HepG2 (cell line): Measurements from ENCODE around the gene ACTA2. TPM values are rescaled to one million over a fixed set of nuclear protein-coding genes. Genes with fewer than 3 reads are reported as not detected.

Experiments
- ATAC-seq: fragments of 200-7000 bp; cut with Tn5 transposase; 3 replicates; pipeline ENCODE4 v1.9.1; 2020; ENCODE audit warnings: mild to moderate bottlenecking, moderate library complexity
- BruUV-seq: library from RNA; stranded (reverse); fragments of 400-500 nt; replicated peaks from 2 replicates; lab custom pipeline; 2021; lab: Mats Ljungman, UMichigan
- CTCF ChIA-PET: fragments of 300-600 bp; formaldehyde crosslinking; extraction: SDS; loops from one replicate; lab custom pipeline; 2021; ENCODE audit warnings: low total read pairs, inconsistent platforms, low intra/inter-chr PET ratio; lab: Yijun Ruan, JAX
- POLR2A ChIA-PET: fragments of 350-600 bp; sonication (Branson Sonifier 250); formaldehyde crosslinking; loops from one replicate; lab custom pipeline; 2020; ENCODE audit warnings: antibody characterized with exemption, inconsistent platforms; lab: Yijun Ruan, JAX
- DNase-seq: peaks from one replicate; pipeline ENCODE4 v3.0.0-alpha.2; 2015; ENCODE audit warnings: low spot score
- FAIRE-seq: peaks from 3 replicates; lab custom pipeline; 2011; peaks lifted over from hg19 to GRCh38; lab: Jason Lieb, UNC
- H2AFZ ChIP-seq: one replicate; pipeline ENCODE4 v1.6.1; 2011; ENCODE audit warnings: low read length, inconsistent platforms
- H3K27ac ChIP-seq: fragments of 300-600 bp; 3 replicates; pipeline ENCODE4 v1.8.0; 2011; ENCODE audit warnings: mixed run types, mild to moderate bottlenecking, mixed read lengths, low read length, inconsistent platforms; ENCODE audit not compliant: insufficient read depth; ENCODE audit errors: extremely low read length
- H3K27me3 ChIP-seq, 2 experiments: fragments of 200-600 bp in 1 of 2; 2 replicates in 1 of 2; 3 replicates in 1 of 2; pipeline versions ENCODE4 v1.6.0 to v1.8.0; 2011; ENCODE audit warnings: low read length in 2 of 2, mild to moderate bottlenecking in 2 of 2, moderate library complexity in 2 of 2, inconsistent platforms in 1 of 2; ENCODE audit not compliant: insufficient read depth in 2 of 2, control insufficient read depth in 1 of 2
- H3K36me3 ChIP-seq, 2 experiments: fragments of 200-600 bp in 1 of 2; replicated peaks in 1 of 2; 2 replicates in 1 of 2; 3 replicates in 1 of 2; pipeline versions ENCODE4 v1.5.1 to v1.8.0; 2011; ENCODE audit warnings: low read length in 2 of 2, inconsistent platforms in 1 of 2; ENCODE audit not compliant: insufficient read depth in 2 of 2, control insufficient read depth in 1 of 2
- H3K4me1 ChIP-seq: 2 replicates; pipeline ENCODE4 v1.5.1; 2012; ENCODE audit warnings: low read length, inconsistent platforms; ENCODE audit not compliant: insufficient read depth
- H3K4me2 ChIP-seq: 2 replicates; pipeline ENCODE4 v1.6.0; 2011; ENCODE audit warnings: low read depth, low read length, inconsistent platforms
- H3K4me3 ChIP-seq, 3 experiments: fragments of 200-600 bp in 1 of 3; sonication (generic), shearing (Covaris generic) in 1 of 3; replicated peaks in 1 of 3; 2 replicates each; pipeline ENCODE4 v1.5.1; 2011 to 2016; ENCODE audit warnings: low read length in 3 of 3, inconsistent platforms in 2 of 3, low read depth in 2 of 3, mild to moderate bottlenecking in 2 of 3, control low read depth in 1 of 3, mixed read lengths in 1 of 3; ENCODE audit not compliant: insufficient read depth in 1 of 3
- H3K79me2 ChIP-seq: one replicate; pipeline ENCODE4 v1.6.1; 2011; ENCODE audit warnings: low read length, inconsistent platforms; ENCODE audit not compliant: insufficient read depth
- H3K9ac ChIP-seq: 2 replicates; pipeline ENCODE4 v1.6.0; 2011; ENCODE audit warnings: mild to moderate bottlenecking, low read depth, low read length, inconsistent platforms; ENCODE audit not compliant: insufficient read depth
- H3K9me3 ChIP-seq: 2 replicates; pipeline ENCODE4 v1.5.1; 2012; ENCODE audit warnings: mild to moderate bottlenecking, low read length
- H4K20me1 ChIP-seq: 2 replicates; pipeline ENCODE4 v1.6.0; 2011; ENCODE audit warnings: inconsistent platforms, mild to moderate bottlenecking, low read length, moderate library complexity; ENCODE audit not compliant: insufficient read depth
- BRD4 ChIP-seq: sonication (generic); formaldehyde crosslinking; IDR thresholded peaks from 2 replicates; pipeline ENCODE4 v1.4.0; 2020; ENCODE audit warnings: missing genetic modification reagents
- EEA1 ChIP-seq: sonication (generic); formaldehyde crosslinking; IDR thresholded peaks from 2 replicates; pipeline ENCODE4 v1.5.1; 2020; ENCODE audit warnings: mild to moderate bottlenecking, missing genetic modification reagents, borderline replicate concordance
- MEF2D ChIP-seq: sonication (generic); formaldehyde crosslinking; IDR thresholded peaks from 2 replicates; pipeline ENCODE4 v1.5.1; 2020; ENCODE audit warnings: mild to moderate bottlenecking, missing genetic modification reagents
- NFKB2 ChIP-seq: sonication (generic); formaldehyde crosslinking; IDR thresholded peaks from 2 replicates; pipeline ENCODE4 v1.4.0; 2020; ENCODE audit warnings: missing genetic modification reagents, borderline replicate concordance
- TAF15 ChIP-seq: fragments of 200-400 bp; formaldehyde crosslinking; IDR thresholded peaks from one replicate; pipeline ENCODE4 v1.6.1; 2018; ENCODE audit warnings: mild to moderate bottlenecking, low read depth, low read length; ENCODE audit not compliant: poor library complexity, severe bottlenecking
- TBX2 ChIP-seq: sonication (generic); formaldehyde crosslinking; IDR thresholded peaks from 2 replicates; pipeline ENCODE4 v1.5.0; 2020; ENCODE audit warnings: missing genetic modification reagents, mild to moderate bottlenecking, borderline replicate concordance
- ZNF329 ChIP-seq: sonication (generic); formaldehyde crosslinking; IDR thresholded peaks from 2 replicates; pipeline ENCODE4 v1.9.0; 2021; ENCODE audit warnings: low read depth, mild to moderate bottlenecking, missing genetic modification reagents
- ZNF614 ChIP-seq: IDR thresholded peaks from 2 replicates; pipeline ENCODE4 v1.6.1; 2018; ENCODE audit warnings: missing biosample characterization, missing genetic modification reagents, inconsistent platforms, borderline replicate concordance
- ZNF746 ChIP-seq: sonication (generic); formaldehyde crosslinking; IDR thresholded peaks from 2 replicates; pipeline ENCODE4 v1.8.0; 2022; ENCODE audit warnings: mild to moderate bottlenecking, missing genetic modification reagents
- WGBS: methylation state at CpG from one replicate; pipeline ENCODE4 v1.1.6; 2017; ENCODE audit warnings: low lambda C conversion rate; 5-methylcytosine and 5-hydroxymethylcytosine counted together
- in situ Hi-C: cut with HindIII; loops from 2 replicates; pipeline ENCODE4 v1.10.0; 2017; ENCODE audit warnings: low pct_unique_long_range_greater_than_20kb; ENCODE audit not compliant: extremely low pct_ligation_motif_present
- intact Hi-C: fragments of 100-400 bp; cut with micrococcal nuclease; formaldehyde crosslinking; loops from one replicate; pipeline ENCODE4 v1.10.0; 2022; ENCODE audit not compliant: unreplicated experiment
- polyA plus RNA-seq, 8 experiments: library from polyadenylated mRNA; depleted of rRNA in 3 of 8; stranded (reverse) in 7 of 8; unstranded in 1 of 8; fragments of >200 nt; fragmentation: Illumina TruSeq in 4 of 8; extraction: Trizol in 4 of 8; gene quantifications; 2 replicates each; pipeline versions ENCODE4 v1.2.1 to v1.2.3, GENCODE V29; 2011 to 2016; ENCODE audit warnings: low read depth in 4 of 8, missing spikeins in 1 of 8, mixed read lengths in 1 of 8; ENCODE audit not compliant: insufficient read depth in 1 of 8
- total RNA-seq, 5 experiments: library from RNA; depleted of rRNA; stranded (reverse); fragments of >200 nt; fragmentation: Illumina TruSeq; extraction: Trizol; gene quantifications; 2 replicates each; pipeline ENCODE4 v1.2.3, GENCODE V29; 2016; ENCODE audit warnings: low read depth in 1 of 5
- TF ChIP-seq, protein P1 (sequence below): sonication (generic); formaldehyde crosslinking; IDR thresholded peaks from 2 replicates; pipeline ENCODE4 v1.4.0; 2020; ENCODE audit warnings: missing genetic modification reagents
- TF ChIP-seq, protein P2 (sequence below): sonication (generic); formaldehyde crosslinking; IDR thresholded peaks from 2 replicates; pipeline ENCODE4 v1.4.0; 2020; ENCODE audit warnings: missing genetic modification reagents
- TF ChIP-seq, protein P3 (sequence below): sonication (generic); formaldehyde crosslinking; IDR thresholded peaks from 2 replicates; pipeline ENCODE4 v1.5.0; 2020; ENCODE audit warnings: mild to moderate bottlenecking, missing genetic modification reagents, borderline replicate concordance

ACTA2 gene
- total and polyA plus RNA-seq, 2 of the 13 experiments (the other 11 are each of a cell fraction or from before 2014, with no cell fraction given) = 21.8 to 59.9 TPM

DNA sequence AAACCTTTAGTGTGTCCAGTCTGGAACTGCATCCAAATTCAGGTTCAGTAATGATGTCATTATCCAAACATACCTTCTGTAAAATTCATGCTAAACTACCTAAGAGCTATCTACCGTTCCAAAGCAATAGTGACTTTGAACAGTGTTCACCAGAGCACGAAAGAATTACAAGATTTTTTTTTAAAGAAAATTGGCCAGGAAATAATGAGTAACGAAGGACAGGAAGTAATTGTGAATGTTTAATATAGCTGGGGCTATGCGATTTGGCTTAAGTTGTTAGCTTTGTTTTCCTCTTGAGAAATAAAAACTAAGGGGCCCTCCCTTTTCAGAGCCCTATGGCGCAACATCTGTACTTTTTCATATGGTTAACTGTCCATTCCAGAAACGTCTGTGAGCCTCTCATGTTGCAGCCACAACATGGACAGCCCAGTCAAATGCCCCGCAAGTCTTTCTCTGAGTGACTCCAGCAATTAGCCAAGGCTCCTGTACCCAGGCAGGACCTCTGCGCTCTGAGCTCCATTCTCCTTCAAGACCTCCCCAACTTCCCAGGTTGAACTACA is 37.3 kb upstream of the ACTA2 start (continued):
- TF ChIP-seq, protein P1, sequence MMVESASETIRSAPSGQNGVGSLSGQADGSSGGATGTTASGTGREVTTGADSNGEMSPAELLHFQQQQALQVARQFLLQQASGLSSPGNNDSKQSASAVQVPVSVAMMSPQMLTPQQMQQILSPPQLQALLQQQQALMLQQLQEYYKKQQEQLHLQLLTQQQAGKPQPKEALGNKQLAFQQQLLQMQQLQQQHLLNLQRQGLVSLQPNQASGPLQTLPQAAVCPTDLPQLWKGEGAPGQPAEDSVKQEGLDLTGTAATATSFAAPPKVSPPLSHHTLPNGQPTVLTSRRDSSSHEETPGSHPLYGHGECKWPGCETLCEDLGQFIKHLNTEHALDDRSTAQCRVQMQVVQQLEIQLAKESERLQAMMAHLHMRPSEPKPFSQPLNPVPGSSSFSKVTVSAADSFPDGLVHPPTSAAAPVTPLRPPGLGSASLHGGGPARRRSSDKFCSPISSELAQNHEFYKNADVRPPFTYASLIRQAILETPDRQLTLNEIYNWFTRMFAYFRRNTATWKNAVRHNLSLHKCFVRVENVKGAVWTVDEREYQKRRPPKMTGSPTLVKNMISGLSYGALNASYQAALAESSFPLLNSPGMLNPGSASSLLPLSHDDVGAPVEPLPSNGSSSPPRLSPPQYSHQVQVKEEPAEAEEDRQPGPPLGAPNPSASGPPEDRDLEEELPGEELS (CRISPR knock-in tag) = 0 out of 2 replicates have a peak, but pooled peaks have one; percentile 17
- TF ChIP-seq TBX2 (CRISPR knock-in tag) (peak; percentile 33; the same call in 1 of the 2 replicates), ZNF614 (no peak), NFKB2 (no peak), ZNF746 (CRISPR knock-in tag) (no peak), ZNF329 (0 out of 2 replicates have a peak, but pooled peaks have one; percentile 6)
- TF ChIP-seq, protein P2, sequence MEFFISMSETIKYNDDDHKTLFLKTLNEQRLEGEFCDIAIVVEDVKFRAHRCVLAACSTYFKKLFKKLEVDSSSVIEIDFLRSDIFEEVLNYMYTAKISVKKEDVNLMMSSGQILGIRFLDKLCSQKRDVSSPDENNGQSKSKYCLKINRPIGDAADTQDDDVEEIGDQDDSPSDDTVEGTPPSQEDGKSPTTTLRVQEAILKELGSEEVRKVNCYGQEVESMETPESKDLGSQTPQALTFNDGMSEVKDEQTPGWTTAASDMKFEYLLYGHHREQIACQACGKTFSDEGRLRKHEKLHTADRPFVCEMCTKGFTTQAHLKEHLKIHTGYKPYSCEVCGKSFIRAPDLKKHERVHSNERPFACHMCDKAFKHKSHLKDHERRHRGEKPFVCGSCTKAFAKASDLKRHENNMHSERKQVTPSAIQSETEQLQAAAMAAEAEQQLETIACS = no peak

DNA sequence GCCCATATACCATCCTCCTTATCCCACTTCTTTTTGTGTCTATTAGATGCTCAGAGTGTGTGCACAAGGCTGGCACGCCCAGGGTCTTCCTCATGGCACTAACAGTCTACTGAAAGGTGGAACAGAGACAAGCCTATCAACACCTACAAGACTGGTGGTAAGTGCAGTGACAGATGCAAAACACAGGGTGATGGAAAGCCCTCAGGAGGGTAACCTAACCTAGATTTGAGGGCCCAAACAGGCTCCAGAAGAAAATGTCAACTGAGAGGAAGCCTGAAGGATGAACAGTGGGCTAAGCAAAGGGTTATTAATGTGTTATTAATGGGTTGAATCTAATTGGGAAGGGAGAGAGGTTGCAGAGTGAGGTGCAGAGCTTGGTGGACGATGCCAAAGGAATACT is 36.9 kb upstream of the ACTA2 start:
- DNase-seq (no peak), ATAC-seq (no peak), FAIRE-seq (no peak)
- Histone ChIP-seq H3K9me3 (0 out of 2 replicates have a peak, but pooled peaks cover 4% of the 10 kb centered on the region), H3K27ac (no peak overlapping the region), H3K79me2 (peaks cover 35% of the 10 kb centered on the region), H3K27me3 (no peaks in the 10 kb centered on the region; a peak in 1 of 5 replicates), H3K4me3 (peak overlapping the region in 2 of 3 experiments; percentile 13 to 88; a peak in 2 of 6 replicates), H3K4me1 (peaks cover 48% of the 10 kb centered on the region), H3K36me3 (no peaks in the 10 kb centered on the region), H3K9ac (peak overlapping the region; percentile 79; the same call in 1 of the 2 replicates), H2AFZ (no peak overlapping the region), H4K20me1 (no peaks in the 10 kb centered on the region; the same call in 1 of the 2 replicates), H3K4me2 (peak overlapping the region; percentile 87)
- intact Hi-C loops (no loop called here), in situ Hi-C loops (no loop called here)
- WGBS = 90% methylated on average over 2 of the region's 2 CpGs
- CTCF ChIA-PET = no interaction called here
- POLR2A ChIA-PET = interaction anchor here (1.3 kb wide), 1 partner anchor 20 kb away, joined by 3 read pairs; no protein-coding TSS in a partner anchor
- no TSS peak for BruUV-seq
- TF ChIP-seq TAF15 = no peak
- TF ChIP-seq EEA1 (CRISPR knock-in tag) = no peak
- no peak for TF ChIP-seq BRD4 (CRISPR knock-in tag)
- TF ChIP-seq MEF2D (CRISPR knock-in tag) = no peak
- TF ChIP-seq, protein P3, sequence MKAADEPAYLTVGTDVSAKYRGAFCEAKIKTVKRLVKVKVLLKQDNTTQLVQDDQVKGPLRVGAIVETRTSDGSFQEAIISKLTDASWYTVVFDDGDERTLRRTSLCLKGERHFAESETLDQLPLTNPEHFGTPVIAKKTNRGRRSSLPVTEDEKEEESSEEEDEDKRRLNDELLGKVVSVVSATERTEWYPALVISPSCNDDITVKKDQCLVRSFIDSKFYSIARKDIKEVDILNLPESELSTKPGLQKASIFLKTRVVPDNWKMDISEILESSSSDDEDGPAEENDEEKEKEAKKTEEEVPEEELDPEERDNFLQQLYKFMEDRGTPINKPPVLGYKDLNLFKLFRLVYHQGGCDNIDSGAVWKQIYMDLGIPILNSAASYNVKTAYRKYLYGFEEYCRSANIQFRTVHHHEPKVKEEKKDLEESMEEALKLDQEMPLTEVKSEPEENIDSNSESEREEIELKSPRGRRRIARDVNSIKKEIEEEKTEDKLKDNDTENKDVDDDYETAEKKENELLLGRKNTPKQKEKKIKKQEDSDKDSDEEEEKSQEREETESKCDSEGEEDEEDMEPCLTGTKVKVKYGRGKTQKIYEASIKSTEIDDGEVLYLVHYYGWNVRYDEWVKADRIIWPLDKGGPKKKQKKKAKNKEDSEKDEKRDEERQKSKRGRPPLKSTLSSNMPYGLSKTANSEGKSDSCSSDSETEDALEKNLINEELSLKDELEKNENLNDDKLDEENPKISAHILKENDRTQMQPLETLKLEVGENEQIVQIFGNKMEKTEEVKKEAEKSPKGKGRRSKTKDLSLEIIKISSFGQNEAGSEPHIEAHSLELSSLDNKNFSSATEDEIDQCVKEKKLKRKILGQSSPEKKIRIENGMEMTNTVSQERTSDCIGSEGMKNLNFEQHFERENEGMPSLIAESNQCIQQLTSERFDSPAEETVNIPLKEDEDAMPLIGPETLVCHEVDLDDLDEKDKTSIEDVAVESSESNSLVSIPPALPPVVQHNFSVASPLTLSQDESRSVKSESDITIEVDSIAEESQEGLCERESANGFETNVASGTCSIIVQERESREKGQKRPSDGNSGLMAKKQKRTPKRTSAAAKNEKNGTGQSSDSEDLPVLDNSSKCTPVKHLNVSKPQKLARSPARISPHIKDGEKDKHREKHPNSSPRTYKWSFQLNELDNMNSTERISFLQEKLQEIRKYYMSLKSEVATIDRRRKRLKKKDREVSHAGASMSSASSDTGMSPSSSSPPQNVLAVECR = no peak
